GM12891 (cell line): ENCODE measurements around the gene GCG.

Experiments
- PAX5 ChIP-seq: IDR thresholded peaks from 2 replicates; pipeline ENCODE4 v1.6.1; 2011; ENCODE audit warnings: low read length, moderate library complexity, mild to moderate bottlenecking; ENCODE audit not compliant: insufficient read depth, severe bottlenecking
- POLR2A ChIP-seq: IDR thresholded peaks from 2 replicates; pipeline ENCODE4 v1.6.1; 2011; ENCODE audit warnings: low read depth, low read length, control low read depth
- POLR2AphosphoS5 ChIP-seq: IDR thresholded peaks from 2 replicates; pipeline ENCODE4 v1.6.1; 2011; ENCODE audit warnings: low read depth, low read length, control low read depth
- POU2F2 ChIP-seq: IDR thresholded peaks from 2 replicates; pipeline ENCODE4 v1.6.1; 2011; ENCODE audit warnings: low read depth, mild to moderate bottlenecking, control low read depth, low read length, moderate library complexity
- SPI1 ChIP-seq: IDR thresholded peaks from 2 replicates; pipeline ENCODE4 v1.6.1; 2011; ENCODE audit warnings: low read depth, low read length, control low read depth
- TAF1 ChIP-seq: IDR thresholded peaks from 2 replicates; pipeline ENCODE4 v1.6.1; 2011; ENCODE audit warnings: low read depth, low read length, control low read depth

DNA sequence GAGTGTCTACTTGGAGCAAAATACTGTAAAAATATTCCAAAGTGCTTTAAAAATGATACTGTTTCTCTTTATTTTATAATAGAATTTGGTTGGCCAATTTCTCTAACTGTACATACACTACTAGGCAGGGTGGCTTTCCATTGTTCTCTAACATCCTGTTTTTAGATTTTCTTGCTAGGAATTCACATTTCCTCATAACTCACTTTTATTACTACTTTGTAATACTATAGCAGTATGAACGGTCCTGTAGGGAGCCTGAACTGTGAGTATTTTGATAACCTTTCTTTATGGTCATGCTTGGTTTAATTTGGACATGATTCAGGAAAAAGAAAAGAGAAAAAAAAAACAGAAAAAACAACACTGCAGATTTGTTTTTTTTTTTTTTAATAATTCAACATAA lies 37.8 kb downstream of the GCG start:
- TF ChIP-seq POLR2AphosphoS5 (no peak), POLR2A (no peak), POU2F2 (no peak), PAX5 (no peak), SPI1 (no peak), TAF1 (no peak)
